GM18519 (cell line): ENCODE measurements around the gene KRTAP3-3.
"Not testable (repeated sequence)": the region's sequence is repeated elsewhere in the genome, so short reads cannot be mapped to it uniquely, and the experiment has no call there.

ENCODE experiments used
- ATAC-seq: cut with Tn5 transposase; IDR thresholded peaks from one replicate; pipeline ENCODE4 v1.9.1; 2021; ENCODE audit warnings: mild to moderate bottlenecking, moderate library complexity; ENCODE audit not compliant: unreplicated experiment, low FRiP score

The KRTAP3-3 gene

GRCh38 chr17:40993839-40994238 lies at the start of gene KRTAP3-3:
KRTAP3-3 (minus strand) TSS chr17:40994164; CDS start chr17:40994097, 67 bp downstream.
- ATAC-seq, result no peak

- no peak for ATAC-seq
Observed at GRCh38 chr17:41042953-41043352, 49.0 kb upstream of the KRTAP3-3 start.

GRCh38 chr17:41040783-41041571 lies 47.0 kb upstream of the KRTAP3-3 start, which contains the start of gene KRTAP1-1:
KRTAP1-1 (minus strand) TSS chr17:41041450; CDS start chr17:41041397, 53 bp downstream.
- not testable (repeated sequence) for ATAC-seq

GRCh38 chr17:41037853-41038350 lies 43.9 kb upstream of the KRTAP3-3 start:
- ATAC-seq, result no peak

GRCh38 chr17:41034346-41034935 lies 40.5 kb upstream of the KRTAP3-3 start, which contains the start of gene KRTAP1-3:
KRTAP1-3 (minus strand) TSS chr17:41034874; CDS start chr17:41034821, 53 bp downstream.
- ATAC-seq, result not testable (repeated sequence)

GRCh38 chr17:41029633-41030245 lies 35.8 kb upstream of the KRTAP3-3 start, which contains the start of gene KRTAP1-4:
KRTAP1-4 (minus strand) TSS chr17:41030195; CDS start chr17:41030078, 117 bp downstream.
- ATAC-seq, result no peak

- ATAC-seq, result no peak
Observed at GRCh38 chr17:41026715-41027471, 32.9 kb upstream of the KRTAP3-3 start, which contains the start of gene KRTAP1-5. KRTAP1-5 (minus strand) TSS chr17:41027208; CDS start chr17:41027155, 53 bp downstream.

- no peak for ATAC-seq
Observed at GRCh38 chr17:41024697-41025096, 30.7 kb upstream of the KRTAP3-3 start.

GRCh38 chr17:41020336-41020735 lies 26.4 kb upstream of the KRTAP3-3 start:
- no peak for ATAC-seq

- ATAC-seq, result no peak
Observed at GRCh38 chr17:41019415-41019814, 25.5 kb upstream of the KRTAP3-3 start.

GRCh38 chr17:41018541-41018940 lies 24.6 kb upstream of the KRTAP3-3 start:
- no peak for ATAC-seq

GRCh38 chr17:41016578-41017215 lies 22.7 kb upstream of the KRTAP3-3 start:
- no peak for ATAC-seq

- ATAC-seq, result no peak
Observed at GRCh38 chr17:41015454-41015853, 21.5 kb upstream of the KRTAP3-3 start.

GRCh38 chr17:41013606-41014005 lies 19.6 kb upstream of the KRTAP3-3 start:
- ATAC-seq, result no peak

- ATAC-seq, result no peak
Observed at GRCh38 chr17:41013181-41013580, 19.2 kb upstream of the KRTAP3-3 start.

GRCh38 chr17:41012326-41013120 lies 18.6 kb upstream of the KRTAP3-3 start:
- ATAC-seq, result no peak

- no peak for ATAC-seq
Observed at GRCh38 chr17:41010441-41010840, 16.5 kb upstream of the KRTAP3-3 start.

- ATAC-seq, result no peak
Observed at GRCh38 chr17:41009936-41010335, 16.0 kb upstream of the KRTAP3-3 start.

GRCh38 chr17:41009301-41009760 lies 15.4 kb upstream of the KRTAP3-3 start:
- no peak for ATAC-seq
